HAP-1 (cell line): Measurements from ENCODE around the gene TTC7B.

Source experiments
- DNase-seq, 2 experiments: peaks; one replicate each; pipeline ENCODE4 v3.0.0-alpha.2; 2016 to 2020; ENCODE audit warnings: low spot score in 2 of 2
- H3K27me3 ChIP-seq: fragments of 250-450 bp; sonication (Bioruptor Pico); 2 replicates; pipeline ENCODE4 v1.5.1; 2020; ENCODE audit warnings: low read depth, mild to moderate bottlenecking, moderate library complexity
- H3K36me3 ChIP-seq: fragments of 250-450 bp; sonication (Bioruptor Pico); replicated peaks from 2 replicates; pipeline ENCODE4 v1.5.1; 2020; ENCODE audit warnings: mild to moderate bottlenecking
- H3K4me1 ChIP-seq: fragments of 250-450 bp; sonication (Bioruptor Pico); 2 replicates; pipeline ENCODE4 v1.5.1; 2020; ENCODE audit warnings: mild to moderate bottlenecking
- H3K4me3 ChIP-seq: fragments of 250-450 bp; sonication (Bioruptor Pico); 2 replicates; pipeline ENCODE4 v1.5.1; 2020; ENCODE audit warnings: mild to moderate bottlenecking, moderate library complexity
- H3K9me3 ChIP-seq: fragments of 250-450 bp; sonication (Bioruptor Pico); 2 replicates; pipeline ENCODE4 v1.5.1; 2020; ENCODE audit warnings: mild to moderate bottlenecking, moderate library complexity
- in situ Hi-C: fragments of 300-500 bp; cut with MboI; formaldehyde crosslinking; loops from 3 replicates; pipeline ENCODE4 v1.14.3; 2020; ENCODE audit warnings: low sequenced_read_pairs, inconsistent platforms, mixed read lengths

Gene TTC7B

DNA sequence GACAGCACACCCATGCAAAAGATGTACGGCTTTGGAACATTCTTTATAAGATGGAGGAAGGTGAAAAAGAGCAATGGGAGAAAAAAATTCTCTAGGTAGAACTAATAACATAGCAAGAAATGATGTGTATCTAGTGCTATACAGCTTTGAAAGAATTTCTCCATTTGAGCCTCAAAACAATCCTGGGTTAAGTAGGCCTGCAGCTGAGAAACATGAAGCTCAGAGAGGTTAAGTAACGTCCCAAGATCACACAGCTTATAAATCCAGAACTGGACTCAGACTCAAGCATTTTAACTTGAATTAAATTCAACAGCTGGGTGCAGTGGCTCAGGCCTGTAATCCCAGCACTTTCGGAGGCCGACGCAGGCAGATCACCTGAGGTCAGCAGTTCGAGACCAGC is 32.9 kb downstream of the TTC7B start:
- DNase-seq, result no peak
- no peaks in the 10 kb centered on the region for H3K9me3 ChIP-seq
- peaks cover 3% of the 10 kb centered on the region for H3K36me3 ChIP-seq
- no peak overlapping the region for H3K4me3 ChIP-seq
- no peaks in the 10 kb centered on the region for H3K27me3 ChIP-seq
- in situ Hi-C loops, result no loop called here
- H3K4me1 ChIP-seq, result no peaks in the 10 kb centered on the region

DNA sequence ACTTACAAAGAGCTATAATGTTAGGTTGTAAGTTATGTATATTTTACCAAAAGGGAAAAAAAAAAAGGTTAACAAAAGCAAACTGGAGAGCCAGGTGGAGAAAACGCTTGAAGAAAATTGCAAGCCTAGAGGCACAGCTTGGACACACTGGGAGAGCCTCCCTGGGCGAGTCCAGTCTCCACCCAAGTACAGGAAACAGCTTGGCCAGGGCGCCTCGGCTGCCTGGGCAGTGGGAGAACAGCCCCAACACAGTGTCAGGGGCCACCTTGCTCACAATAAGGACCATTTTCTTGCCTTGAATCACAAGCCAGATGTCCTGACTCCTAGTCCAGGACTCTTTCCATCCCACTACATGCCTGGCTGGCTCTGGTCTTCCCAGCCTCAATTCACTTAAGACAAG is 33.3 kb downstream of the TTC7B start:
- no peaks in the 10 kb centered on the region for H3K27me3 ChIP-seq
- no peak for DNase-seq
- H3K4me3 ChIP-seq, result no peak overlapping the region
- no peaks in the 10 kb centered on the region for H3K9me3 ChIP-seq
- in situ Hi-C loops, result no loop called here
- no peaks in the 10 kb centered on the region for H3K4me1 ChIP-seq
- peaks cover 3% of the 10 kb centered on the region for H3K36me3 ChIP-seq

DNA sequence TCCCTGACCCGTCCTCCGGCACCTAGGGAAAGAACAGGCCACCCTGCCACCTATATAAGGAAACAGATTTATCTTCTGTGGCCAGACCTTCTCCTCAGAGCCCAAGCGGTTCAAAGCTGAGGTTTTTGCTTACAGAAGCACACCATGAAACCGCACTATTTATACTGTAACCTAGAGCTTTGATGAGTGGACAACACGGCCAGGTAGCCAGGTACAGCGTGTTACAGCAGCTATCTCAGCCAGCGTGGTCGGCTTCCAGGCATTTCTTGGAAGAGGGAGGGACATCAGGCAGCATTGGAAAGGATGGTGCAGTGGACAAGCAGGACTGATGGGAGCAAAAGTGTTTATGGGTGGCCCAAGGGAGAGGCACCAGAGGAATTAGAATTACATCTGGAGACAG is 34.4 kb downstream of the TTC7B start:
- no peaks in the 10 kb centered on the region for H3K9me3 ChIP-seq
- peaks cover 3% of the 10 kb centered on the region for H3K36me3 ChIP-seq
- H3K4me1 ChIP-seq, result no peaks in the 10 kb centered on the region
- in situ Hi-C loops, result no loop called here
- H3K4me3 ChIP-seq, result no peak overlapping the region
- no peaks in the 10 kb centered on the region for H3K27me3 ChIP-seq
- DNase-seq, result no peak

DNA sequence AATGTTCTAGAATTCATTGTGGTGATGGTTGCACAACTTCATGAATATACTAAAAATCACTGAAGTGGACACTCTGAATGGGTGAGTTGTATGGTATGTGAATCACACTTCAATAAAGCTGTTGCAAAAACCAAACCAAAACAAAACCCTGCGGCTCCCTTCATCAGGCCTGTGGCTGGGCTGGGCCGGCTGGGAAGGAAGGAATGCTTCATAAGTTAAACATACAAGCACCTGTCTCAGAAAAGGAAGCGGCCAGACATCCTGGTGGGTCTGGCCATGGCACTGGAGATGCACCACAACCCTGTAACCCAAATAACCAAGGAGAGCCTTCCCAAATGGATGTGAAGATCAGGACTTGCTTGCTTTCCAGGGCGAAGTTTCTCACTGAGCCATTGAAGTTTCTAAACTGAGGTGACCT is 34.9 kb downstream of the TTC7B start:
- Histone ChIP-seq H3K9me3 (no peaks in the 10 kb centered on the region), H3K36me3 (peaks cover 3% of the 10 kb centered on the region), H3K27me3 (no peaks in the 10 kb centered on the region), H3K4me1 (no peaks in the 10 kb centered on the region), H3K4me3 (no peak overlapping the region)
- in situ Hi-C loops, result no loop called here
- no peak for DNase-seq

DNA sequence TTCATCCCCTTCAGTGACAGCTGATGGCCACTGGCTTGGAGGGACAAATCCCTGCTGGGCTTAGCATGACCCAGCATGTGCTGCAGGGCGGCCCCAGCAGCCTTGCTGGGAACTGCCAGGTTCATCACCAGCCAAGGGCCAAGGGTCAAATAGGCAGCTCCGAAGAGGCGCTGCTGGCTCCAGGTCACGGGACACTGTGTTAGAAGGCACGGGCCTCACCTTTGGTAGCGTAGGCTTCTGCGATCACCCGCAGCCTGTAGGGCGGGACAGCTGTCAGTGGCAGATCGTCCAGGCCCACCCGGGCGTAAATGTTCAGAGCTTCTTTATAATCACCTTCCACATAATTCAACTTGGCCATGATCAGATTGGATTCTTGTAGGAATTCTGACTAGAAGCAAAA is 35.7 kb downstream of the TTC7B start:
- Histone ChIP-seq H3K36me3 (peaks cover 3% of the 10 kb centered on the region), H3K9me3 (no peaks in the 10 kb centered on the region), H3K4me1 (no peaks in the 10 kb centered on the region), H3K4me3 (no peak overlapping the region), H3K27me3 (no peaks in the 10 kb centered on the region)
- in situ Hi-C loops, result no loop called here
- DNase-seq, result no peak

DNA sequence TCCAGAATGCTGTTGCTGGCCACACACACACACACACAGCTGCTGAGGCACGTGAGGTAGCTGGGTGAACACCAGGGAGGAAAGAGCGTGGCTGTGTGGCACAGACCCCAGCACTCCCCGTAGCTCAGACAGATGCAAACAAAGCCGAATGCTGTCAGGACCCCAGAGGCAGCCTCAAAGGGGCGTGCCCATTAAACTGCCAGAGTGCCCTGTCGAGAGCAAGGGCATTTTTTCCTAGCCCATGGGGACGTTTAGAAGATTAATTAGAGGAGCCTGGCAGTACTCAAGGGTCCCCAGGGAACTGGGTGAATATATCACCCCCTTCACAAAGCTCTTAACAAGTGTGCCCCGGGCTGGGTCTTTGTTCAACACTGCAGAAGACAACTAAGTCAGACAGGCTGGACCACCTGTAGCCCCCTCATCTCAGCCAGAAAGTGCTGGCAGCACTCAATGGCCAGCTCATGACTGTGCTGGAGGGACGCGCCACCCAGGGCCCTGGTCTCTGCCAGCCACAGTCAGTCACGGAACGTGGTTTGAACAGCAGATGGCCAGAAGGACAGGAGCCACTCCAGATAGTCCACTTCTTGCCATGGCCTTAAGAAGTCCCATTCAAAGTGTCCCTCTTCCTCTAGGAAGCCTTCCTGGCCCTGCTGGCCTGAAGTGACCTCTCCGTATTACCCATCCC is 37.5 kb downstream of the TTC7B start:
- H3K36me3 ChIP-seq, result peaks cover 3% of the 10 kb centered on the region
- no peaks in the 10 kb centered on the region for H3K9me3 ChIP-seq
- DNase-seq, result no peak
- no peaks in the 10 kb centered on the region for H3K27me3 ChIP-seq
- no peaks in the 10 kb centered on the region for H3K4me1 ChIP-seq
- in situ Hi-C loops, result no loop called here
- no peak overlapping the region for H3K4me3 ChIP-seq

DNA sequence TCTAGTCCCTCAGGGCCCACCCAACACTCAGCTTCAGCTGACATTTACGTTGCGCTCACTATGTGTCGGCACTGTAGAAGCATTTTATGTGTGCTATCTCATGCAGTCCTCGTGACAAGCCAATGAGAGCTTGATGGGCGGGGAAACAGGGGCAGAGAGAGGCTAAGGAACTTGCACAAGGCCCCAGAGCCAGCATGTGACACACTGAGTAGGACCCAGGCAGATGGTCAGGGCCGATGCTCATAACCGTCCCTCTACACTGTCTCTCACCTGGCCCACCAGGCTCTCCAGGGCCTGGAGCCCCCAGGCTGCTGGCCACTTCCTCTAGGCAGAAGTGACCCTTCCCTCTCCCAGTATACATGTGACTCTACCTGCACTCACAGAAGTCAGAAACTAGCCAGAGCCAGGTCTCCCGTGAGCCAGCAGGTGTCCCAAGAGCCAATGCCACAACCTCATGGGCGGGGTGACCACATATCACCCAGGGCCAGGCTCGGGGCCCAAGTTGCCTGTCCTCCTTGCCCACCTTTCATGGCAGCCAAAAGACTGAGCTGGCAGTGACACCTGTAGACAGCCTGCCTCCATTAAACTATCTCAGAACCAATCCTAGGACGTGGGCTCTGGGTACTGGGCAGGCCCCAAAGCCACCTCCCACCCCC is 38.3 kb downstream of the TTC7B start:
- Histone ChIP-seq H3K9me3 (no peaks in the 10 kb centered on the region), H3K36me3 (peaks cover 3% of the 10 kb centered on the region), H3K4me1 (no peaks in the 10 kb centered on the region), H3K27me3 (no peaks in the 10 kb centered on the region), H3K4me3 (no peak overlapping the region)
- in situ Hi-C loops, result no loop called here
- no peak for DNase-seq

DNA sequence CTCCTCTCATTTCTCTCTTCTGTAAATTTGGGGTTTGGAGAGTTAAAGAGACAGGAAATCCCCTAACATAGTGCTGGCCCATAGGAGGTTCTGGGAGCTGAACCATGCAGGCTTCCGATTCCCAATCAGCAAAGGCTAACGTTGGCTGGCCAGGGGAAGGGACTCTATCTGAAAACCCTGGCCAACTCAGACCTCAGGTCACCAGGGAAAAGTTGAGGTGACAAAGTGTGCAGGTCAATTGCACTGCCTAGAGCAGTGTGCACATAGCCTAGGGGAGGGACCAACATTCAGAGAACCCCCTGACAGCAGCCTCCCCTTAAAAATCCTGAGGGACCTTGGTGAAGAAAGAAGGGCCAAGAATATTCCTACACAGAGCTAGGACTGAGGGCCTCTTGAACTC is 38.9 kb downstream of the TTC7B start:
- peaks cover 3% of the 10 kb centered on the region for H3K36me3 ChIP-seq

DNA sequence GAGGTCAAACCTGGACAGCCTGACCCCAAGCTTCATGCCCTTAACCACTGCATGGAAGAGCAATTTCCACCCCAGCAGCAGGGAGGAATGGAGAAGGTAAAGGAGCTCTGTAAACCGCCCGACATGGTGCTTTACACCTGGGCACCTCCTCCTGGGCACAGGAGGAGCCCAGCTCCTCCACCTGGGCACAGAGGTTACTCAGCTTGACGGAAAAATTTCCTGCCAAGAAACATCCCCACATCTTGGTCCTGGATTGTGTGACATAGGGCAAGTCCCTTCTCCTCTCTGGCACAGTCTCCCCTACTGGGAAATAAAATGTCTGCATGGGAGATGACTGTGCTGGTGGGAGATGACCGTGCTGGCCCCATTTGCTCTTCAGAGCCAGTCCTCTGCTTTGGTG is 40.8 kb downstream of the TTC7B start:
- Histone ChIP-seq H3K4me1 (no peaks in the 10 kb centered on the region), H3K27me3 (no peaks in the 10 kb centered on the region), H3K36me3 (peaks cover 3% of the 10 kb centered on the region), H3K9me3 (no peaks in the 10 kb centered on the region), H3K4me3 (no peak overlapping the region)
- in situ Hi-C loops, result no loop called here
- DNase-seq, result no peak

More for the DNA sequence above, 38.9 kb downstream of the TTC7B start:
- Histone ChIP-seq H3K27me3 (no peaks in the 10 kb centered on the region), H3K4me1 (no peaks in the 10 kb centered on the region), H3K4me3 (no peak overlapping the region), H3K9me3 (no peaks in the 10 kb centered on the region)
- in situ Hi-C loops, result no loop called here
- DNase-seq, result no peak

DNA sequence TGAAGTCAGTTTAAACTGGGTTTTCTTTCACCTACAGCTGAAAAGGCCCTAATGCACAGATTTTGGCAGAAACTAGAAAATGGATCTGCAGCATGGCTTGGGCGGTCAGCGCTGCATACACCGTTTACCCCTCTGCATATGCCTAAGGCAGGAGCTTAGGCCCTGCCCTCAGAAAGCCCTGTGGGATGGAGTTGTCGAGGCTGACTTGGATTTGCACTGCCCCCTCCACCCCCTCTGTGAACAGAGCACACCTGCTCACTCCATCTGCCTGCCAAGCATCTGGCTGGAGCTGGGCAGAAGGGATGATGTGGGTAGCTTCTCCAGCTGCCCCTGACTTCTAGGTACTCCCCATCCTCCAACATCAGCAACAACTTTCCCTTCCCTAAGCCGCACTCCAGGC is 41.9 kb downstream of the TTC7B start:
- DNase-seq, result no peak
- Histone ChIP-seq H3K36me3 (no peaks in the 10 kb centered on the region; the same call in 1 of the 2 replicates), H3K27me3 (no peaks in the 10 kb centered on the region), H3K9me3 (no peaks in the 10 kb centered on the region), H3K4me3 (no peak overlapping the region), H3K4me1 (no peaks in the 10 kb centered on the region)
- in situ Hi-C loops, result no loop called here

DNA sequence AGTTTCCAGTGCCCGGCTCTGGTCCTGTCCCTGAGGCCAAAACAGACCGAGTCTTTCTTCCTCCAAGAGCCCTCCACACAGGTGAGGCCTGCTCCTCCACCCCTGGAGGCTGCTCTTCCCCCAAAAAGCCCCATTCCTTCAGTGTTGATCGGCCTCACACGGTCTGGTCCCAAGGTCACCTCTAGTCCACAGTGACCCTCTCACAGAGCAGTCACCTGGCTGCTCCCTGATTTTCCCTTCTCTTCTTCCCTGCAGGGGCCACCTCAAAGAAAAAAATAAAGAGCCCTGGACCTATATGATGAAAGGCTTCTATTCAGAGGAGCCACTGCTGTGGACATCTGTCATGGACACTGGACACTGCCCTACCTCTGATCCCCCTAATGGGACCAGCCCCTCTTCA is 42.5 kb downstream of the TTC7B start:
- H3K4me3 ChIP-seq, result no peak overlapping the region
- DNase-seq, result no peak
- in situ Hi-C loops, result no loop called here
- H3K4me1 ChIP-seq, result no peaks in the 10 kb centered on the region
- H3K27me3 ChIP-seq, result no peaks in the 10 kb centered on the region
- no peaks in the 10 kb centered on the region for H3K9me3 ChIP-seq
- no peaks in the 10 kb centered on the region; the same call in 1 of the 2 replicates for H3K36me3 ChIP-seq

DNA sequence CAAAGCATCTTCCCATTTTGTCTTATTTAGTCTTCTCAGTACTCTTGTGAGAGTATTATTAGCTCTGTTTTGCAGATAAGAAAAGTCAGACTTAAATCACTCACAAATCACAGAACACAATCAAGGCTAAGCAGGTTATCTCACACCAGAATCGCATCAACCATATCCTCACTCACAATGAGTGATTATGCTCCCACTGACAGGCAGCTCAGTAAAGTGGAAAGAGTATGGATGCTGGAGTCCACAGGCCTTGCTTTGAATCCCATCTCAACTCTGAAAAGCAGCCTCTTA is 43.1 kb downstream of the TTC7B start:
- Histone ChIP-seq H3K27me3 (no peaks in the 10 kb centered on the region), H3K9me3 (no peaks in the 10 kb centered on the region), H3K36me3 (no peaks in the 10 kb centered on the region; the same call in 1 of the 2 replicates), H3K4me3 (no peak overlapping the region), H3K4me1 (no peaks in the 10 kb centered on the region)
- DNase-seq, result no peak
- in situ Hi-C loops, result no loop called here

DNA sequence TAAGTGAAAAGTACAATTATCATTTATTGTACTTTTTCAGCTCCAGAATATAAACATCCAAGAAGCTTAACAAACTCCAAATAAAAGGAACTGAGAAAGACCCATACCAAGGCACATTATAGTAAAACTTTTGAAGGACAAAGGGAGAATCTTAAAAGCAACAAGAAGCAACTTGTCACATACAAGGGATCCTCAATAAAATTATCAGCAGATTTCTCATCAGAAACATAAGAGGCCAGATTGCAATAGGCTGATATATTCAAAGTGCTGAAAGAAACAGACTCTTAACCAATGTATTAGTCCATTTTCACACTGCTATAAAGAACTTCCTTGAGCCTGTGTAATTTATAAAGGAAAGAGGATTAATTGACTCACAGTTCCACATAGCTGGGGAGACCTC is 48.3 kb downstream of the TTC7B start:
- Histone ChIP-seq H3K4me1 (no peaks in the 10 kb centered on the region), H3K9me3 (0 out of 2 replicates have a peak, but pooled peaks cover 5% of the 10 kb centered on the region), H3K4me3 (no peak overlapping the region), H3K36me3 (no peaks in the 10 kb centered on the region; the same call in 1 of the 2 replicates), H3K27me3 (no peaks in the 10 kb centered on the region)
- DNase-seq, result no peak
- in situ Hi-C loops, result no loop called here

DNA sequence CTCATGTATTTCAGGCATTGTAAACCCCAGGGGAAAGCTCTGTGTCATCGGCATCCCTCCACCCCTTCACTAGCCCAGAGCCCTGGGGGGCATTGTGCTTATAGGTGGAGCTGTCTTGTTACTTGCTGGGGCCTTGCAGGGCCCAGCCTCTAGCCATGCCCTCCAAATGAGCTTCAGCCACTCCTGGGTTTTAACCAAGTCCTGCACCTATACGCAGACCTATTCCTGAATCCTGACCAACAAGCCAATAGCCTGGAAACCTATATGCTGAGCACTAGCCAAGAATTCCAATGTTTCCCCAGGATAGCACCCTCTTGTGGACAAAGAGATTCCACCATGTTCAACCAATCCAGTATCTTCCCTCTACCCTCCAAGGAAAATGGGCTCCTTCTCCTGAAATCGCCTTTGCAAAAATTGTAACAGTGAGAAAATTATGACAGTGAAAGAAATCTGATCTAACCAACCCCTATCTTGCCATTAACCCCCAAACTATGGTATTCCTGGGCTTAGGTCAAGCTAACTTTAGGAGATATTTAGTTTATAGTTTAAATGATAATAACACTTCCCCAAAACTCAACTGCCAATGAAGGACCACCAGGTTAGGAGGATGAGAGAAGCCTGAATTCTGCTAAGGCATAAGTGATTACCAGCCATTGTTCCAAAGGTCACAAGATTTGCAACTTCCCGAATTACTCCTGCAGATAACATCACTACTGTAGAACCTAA is 55.5 kb downstream of the TTC7B start:
- Histone ChIP-seq H3K4me3 (no peak overlapping the region), H3K9me3 (0 out of 2 replicates have a peak, but pooled peaks cover 5% of the 10 kb centered on the region), H3K27me3 (no peaks in the 10 kb centered on the region), H3K36me3 (no peaks in the 10 kb centered on the region), H3K4me1 (peaks cover 8% of the 10 kb centered on the region)
- in situ Hi-C loops, result no loop called here
- peak; percentile 51 for DNase-seq
